Keratinocyte (primary cell): ENCODE results near the gene SLC2A5. TPM values are rescaled to one million over a fixed set of nuclear protein-coding genes. Genes with fewer than 3 reads are reported as not detected.

Experiments
- DNase-seq: peaks from one replicate; pipeline ENCODE4 v3.0.0-alpha.2; 2011; ENCODE audit warnings: low read depth, missing footprints, low spot score
- FAIRE-seq: peaks from 2 replicates; lab custom pipeline; 2011; peaks lifted over from hg19 to GRCh38; lab: Jason Lieb, UNC
- H2AFZ ChIP-seq: 2 replicates; pipeline ENCODE4 v1.6.0; 2012; ENCODE audit warnings: low read length, control low read depth, inconsistent platforms; ENCODE audit not compliant: control insufficient read depth
- H3K27ac ChIP-seq: 2 replicates; pipeline ENCODE4 v1.5.1; 2011; ENCODE audit warnings: low read length; ENCODE audit not compliant: control insufficient read depth, insufficient read depth
- H3K27me3 ChIP-seq: 3 replicates; pipeline ENCODE4 v1.6.0; 2011; ENCODE audit warnings: low read length; ENCODE audit not compliant: control insufficient read depth, insufficient read depth; ENCODE audit errors: extremely low read depth
- H3K36me3 ChIP-seq, 2 experiments: 2 replicates in 1 of 2; 3 replicates in 1 of 2; pipeline ENCODE4 v1.5.1; 2011; ENCODE audit warnings: low read length in 2 of 2, mild to moderate bottlenecking in 1 of 2; ENCODE audit not compliant: control insufficient read depth in 2 of 2, insufficient read depth in 2 of 2; ENCODE audit errors: extremely low read depth in 1 of 2
- H3K4me1 ChIP-seq: 3 replicates; pipeline ENCODE4 v1.5.1; 2011; ENCODE audit warnings: low read length; ENCODE audit not compliant: control insufficient read depth, insufficient read depth; ENCODE audit errors: extremely low read depth
- H3K4me2 ChIP-seq: 3 replicates; pipeline ENCODE4 v1.6.0; 2011; ENCODE audit warnings: low read depth, low read length; ENCODE audit not compliant: control insufficient read depth, insufficient read depth; ENCODE audit errors: extremely low read depth
- H3K4me3 ChIP-seq, 3 experiments: fragments of 200-600 bp in 1 of 3; sonication (generic) in 1 of 3; 2 replicates in 2 of 3; 3 replicates in 1 of 3; pipeline ENCODE4 v1.5.1; 2011 to 2016; ENCODE audit warnings: low read length in 3 of 3, mild to moderate bottlenecking in 3 of 3, control low read depth in 2 of 3, inconsistent platforms in 1 of 3, low read depth in 1 of 3, mixed read lengths in 1 of 3, mixed run types in 1 of 3, moderate library complexity in 1 of 3; ENCODE audit not compliant: control insufficient read depth in 2 of 3, insufficient read depth in 2 of 3; ENCODE audit errors: extremely low read depth in 1 of 3
- H3K79me2 ChIP-seq: 2 replicates; pipeline ENCODE4 v1.6.0; 2012; ENCODE audit warnings: low read length; ENCODE audit not compliant: control insufficient read depth, insufficient read depth
- H3K9ac ChIP-seq: 3 replicates; pipeline ENCODE4 v1.6.0; 2011; ENCODE audit warnings: low read length; ENCODE audit not compliant: control insufficient read depth, insufficient read depth; ENCODE audit errors: extremely low read depth
- H3K9me1 ChIP-seq: 3 replicates; pipeline ENCODE4 v1.6.0; 2011; ENCODE audit warnings: low read length; ENCODE audit not compliant: control insufficient read depth, insufficient read depth; ENCODE audit errors: extremely low read depth
- H3K9me3 ChIP-seq: 2 replicates; pipeline ENCODE4 v1.5.1; 2012; ENCODE audit warnings: low read depth, low read length; ENCODE audit not compliant: control insufficient read depth
- H4K20me1 ChIP-seq: 3 replicates; pipeline ENCODE4 v1.6.0; 2011; ENCODE audit warnings: low read length; ENCODE audit not compliant: control insufficient read depth, insufficient read depth; ENCODE audit errors: extremely low read depth
- CTCF ChIP-seq, 3 experiments: IDR thresholded peaks in 1 of 3; conservative IDR thresholded peaks in 1 of 3; optimal IDR thresholded peaks in 1 of 3; 2 replicates in 2 of 3; 3 replicates in 1 of 3; pipeline versions ENCODE3 to v1.5.1; 2011; ENCODE audit warnings: low read length in 3 of 3, mild to moderate bottlenecking in 3 of 3, moderate library complexity in 2 of 3, control low read depth in 1 of 3, inconsistent platforms in 1 of 3; ENCODE audit not compliant: insufficient read depth in 2 of 3; ENCODE audit errors: extremely low read depth in 1 of 3
- EZH2 ChIP-seq: IDR thresholded peaks from one replicate; pipeline ENCODE4 v1.6.1; 2012; ENCODE audit warnings: inconsistent platforms, mild to moderate bottlenecking, low read length, moderate library complexity
- dilution Hi-C: fragments of 300-500 bp; cut with MboI; formaldehyde crosslinking; loops from one replicate; pipeline ENCODE4 v1.7.0; 2020; ENCODE audit warnings: low sequenced_read_pairs; ENCODE audit not compliant: extremely low pct_ligation_motif_present
- polyA plus RNA-seq, 5 experiments: library from polyadenylated mRNA; depleted of rRNA in 3 of 5; stranded (reverse) in 3 of 5; stranded (forward) in 1 of 5; unstranded in 1 of 5; fragments of >200 nt; gene quantifications; 1 replicate in 1 of 5; 2 replicates in 3 of 5; 3 replicates in 1 of 5; pipeline versions ENCODE4 v1.2.1 to v1.2.3, GENCODE V29; 2011 to 2012; ENCODE audit warnings: missing spikeins in 2 of 5, low read depth in 1 of 5, low replicate concordance in 1 of 5

SLC2A5 gene
- polyA plus RNA-seq, 1 donor (not counting 4 experiments of a cell fraction or from before 2014, with no cell fraction given) = 0.77 TPM

GRCh38 chr1:9062021-9062471, 7.4 kb downstream of the SLC2A5 start:
- TF ChIP-seq EZH2 (no peak), CTCF (optimal IDR thresholded peaks at IDR 0.05 in 1 of 3, IDR thresholded peaks at IDR 0.05 in 1 of 3, conservative IDR thresholded peaks at IDR 0.05 in 1 of 3; ENCODE audit: extremely low read depth in 1 of 3, insufficient read depth in 2 of 3, low read length in 3 of 3) (no peak)
- Histone ChIP-seq H3K4me2 (no peak overlapping the region), H3K9me1 (no peaks in the 10 kb centered on the region), H3K9ac (no peak overlapping the region), H2AFZ (no peak overlapping the region), H3K27me3 (no peaks in the 10 kb centered on the region), H3K79me2 (no peaks in the 10 kb centered on the region), H3K36me3 (no peaks in the 10 kb centered on the region), H3K27ac (no peak overlapping the region), H4K20me1 (no peaks in the 10 kb centered on the region), H3K9me3 (no peaks in the 10 kb centered on the region), H3K4me1 (peaks cover under 1% of the 10 kb centered on the region), H3K4me3 (no peak overlapping the region)
- dilution Hi-C loops = no loop called here
- DNase-seq (no peak), FAIRE-seq (no peak)

GRCh38 chr1:9061252-9061960, 8.0 kb downstream of the SLC2A5 start:
- dilution Hi-C loops = no loop called here
- no peak overlapping the region for H3K9ac ChIP-seq
- H3K27me3 ChIP-seq = no peaks in the 10 kb centered on the region
- H3K9me1 ChIP-seq = no peaks in the 10 kb centered on the region
- no peaks in the 10 kb centered on the region for H3K79me2 ChIP-seq
- no peaks in the 10 kb centered on the region for H3K36me3 ChIP-seq
- no peaks in the 10 kb centered on the region for H3K9me3 ChIP-seq
- no peak overlapping the region for H3K27ac ChIP-seq
- H3K4me2 ChIP-seq = no peak overlapping the region
- H3K4me3 ChIP-seq = no peak overlapping the region
- no peaks in the 10 kb centered on the region for H4K20me1 ChIP-seq
- TF ChIP-seq CTCF (optimal IDR thresholded peaks at IDR 0.05 in 1 of 3, IDR thresholded peaks at IDR 0.05 in 1 of 3, conservative IDR thresholded peaks at IDR 0.05 in 1 of 3; ENCODE audit: extremely low read depth in 1 of 3, insufficient read depth in 2 of 3, low read length in 3 of 3) (no peak), EZH2 (no peak)
- FAIRE-seq (no peak), DNase-seq (no peak)
- H2AFZ ChIP-seq = no peak overlapping the region
- no peaks in the 10 kb centered on the region for H3K4me1 ChIP-seq
